ENCODE measurements around the gene TEDC2. TPM values are rescaled to one million over a fixed set of nuclear protein-coding genes. Genes with fewer than 3 reads are reported as not detected.

The TEDC2 gene
- total and polyA plus RNA-seq, 9 of the 15 experiments (the other 6 are each of a cell fraction or from before 2014, with no cell fraction given), result 0.75 to 57.0 (median 17.6) TPM

- TF ChIP-seq, protein P1, sequence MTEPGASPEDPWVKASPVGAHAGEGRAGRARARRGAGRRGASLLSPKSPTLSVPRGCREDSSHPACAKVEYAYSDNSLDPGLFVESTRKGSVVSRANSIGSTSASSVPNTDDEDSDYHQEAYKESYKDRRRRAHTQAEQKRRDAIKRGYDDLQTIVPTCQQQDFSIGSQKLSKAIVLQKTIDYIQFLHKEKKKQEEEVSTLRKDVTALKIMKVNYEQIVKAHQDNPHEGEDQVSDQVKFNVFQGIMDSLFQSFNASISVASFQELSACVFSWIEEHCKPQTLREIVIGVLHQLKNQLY (CRISPR knock-in tag; conservative IDR thresholded peaks at IDR 0.05), result no peak
- TF ChIP-seq EWSR1 (IDR thresholded peaks at IDR 0.05; ENCODE audit: borderline replicate concordance, low read depth, partially characterized antibody), result no peak
- TF ChIP-seq, protein P2, sequence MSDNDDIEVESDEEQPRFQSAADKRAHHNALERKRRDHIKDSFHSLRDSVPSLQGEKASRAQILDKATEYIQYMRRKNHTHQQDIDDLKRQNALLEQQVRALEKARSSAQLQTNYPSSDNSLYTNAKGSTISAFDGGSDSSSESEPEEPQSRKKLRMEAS (CRISPR knock-in tag; IDR thresholded peaks at IDR 0.05), result no peak
- no peak for TF ChIP-seq ATF3 (IDR thresholded peaks at IDR 0.05)
- TF ChIP-seq ATF3 (CRISPR knock-in tag; conservative IDR thresholded peaks at IDR 0.05), result no peak
- peak; percentile 73 for TF ChIP-seq NCOR1 (IDR thresholded peaks at IDR 0.05)
- no peak for TF ChIP-seq MTF1 (CRISPR knock-in tag; IDR thresholded peaks at IDR 0.05; ENCODE audit: borderline replicate concordance)
- TF ChIP-seq SIN3B (IDR thresholded peaks at IDR 0.05; ENCODE audit: low read depth), result no peak
- TF ChIP-seq, protein P3, sequence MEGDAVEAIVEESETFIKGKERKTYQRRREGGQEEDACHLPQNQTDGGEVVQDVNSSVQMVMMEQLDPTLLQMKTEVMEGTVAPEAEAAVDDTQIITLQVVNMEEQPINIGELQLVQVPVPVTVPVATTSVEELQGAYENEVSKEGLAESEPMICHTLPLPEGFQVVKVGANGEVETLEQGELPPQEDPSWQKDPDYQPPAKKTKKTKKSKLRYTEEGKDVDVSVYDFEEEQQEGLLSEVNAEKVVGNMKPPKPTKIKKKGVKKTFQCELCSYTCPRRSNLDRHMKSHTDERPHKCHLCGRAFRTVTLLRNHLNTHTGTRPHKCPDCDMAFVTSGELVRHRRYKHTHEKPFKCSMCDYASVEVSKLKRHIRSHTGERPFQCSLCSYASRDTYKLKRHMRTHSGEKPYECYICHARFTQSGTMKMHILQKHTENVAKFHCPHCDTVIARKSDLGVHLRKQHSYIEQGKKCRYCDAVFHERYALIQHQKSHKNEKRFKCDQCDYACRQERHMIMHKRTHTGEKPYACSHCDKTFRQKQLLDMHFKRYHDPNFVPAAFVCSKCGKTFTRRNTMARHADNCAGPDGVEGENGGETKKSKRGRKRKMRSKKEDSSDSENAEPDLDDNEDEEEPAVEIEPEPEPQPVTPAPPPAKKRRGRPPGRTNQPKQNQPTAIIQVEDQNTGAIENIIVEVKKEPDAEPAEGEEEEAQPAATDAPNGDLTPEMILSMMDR (IDR thresholded peaks at IDR 0.05 in 2 of 3, conservative IDR thresholded peaks at IDR 0.05 in 1 of 3; ENCODE audit: insufficient read depth in 2 of 3, low read depth in 1 of 3, low read length in 3 of 3), result peak; percentile 50 to 66 (median 56)
- no peak for TF ChIP-seq POLR2AphosphoS5 (IDR thresholded peaks at IDR 0.05; ENCODE audit: control insufficient read depth, insufficient read depth, low read depth, low read length)
- TF ChIP-seq EP400 (IDR thresholded peaks at IDR 0.05), result peak; percentile 47
- peak; percentile 62; the same call in 1 of the 2 replicates for TF ChIP-seq TFAP4 (CRISPR knock-in tag; IDR thresholded peaks at IDR 0.05; ENCODE audit: borderline replicate concordance)
- peak in 1 of 2 experiments; percentile 71; a peak in 1 of 4 replicates for TF ChIP-seq MAZ (CRISPR knock-in tag; conservative IDR thresholded peaks at IDR 0.05 in 1 of 2, IDR thresholded peaks at IDR 0.05 in 1 of 2)
- TF ChIP-seq LEF1 (IDR thresholded peaks at IDR 0.05), result 0 out of 2 replicates have a peak, but pooled peaks have one; percentile 41
- TF ChIP-seq THAP12 (CRISPR knock-in tag; IDR thresholded peaks at IDR 0.05), result no peak
- no peak for TF ChIP-seq ZBTB49 (CRISPR knock-in tag; IDR thresholded peaks at IDR 0.05; ENCODE audit: borderline replicate concordance)
- no peak for TF ChIP-seq KHSRP (IDR thresholded peaks at IDR 0.05)
Measured at GRCh38 chr16:2497116-2497630, 37.3 kb downstream of the TEDC2 start (continued).

Data from K562 (cell line).